Measurements from ENCODE around the gene B3GALT2.
"Not testable (repeated sequence)": the region's sequence is repeated elsewhere in the genome, so short reads cannot be mapped to it uniquely, and the experiment has no call there.

Gene B3GALT2

DNA sequence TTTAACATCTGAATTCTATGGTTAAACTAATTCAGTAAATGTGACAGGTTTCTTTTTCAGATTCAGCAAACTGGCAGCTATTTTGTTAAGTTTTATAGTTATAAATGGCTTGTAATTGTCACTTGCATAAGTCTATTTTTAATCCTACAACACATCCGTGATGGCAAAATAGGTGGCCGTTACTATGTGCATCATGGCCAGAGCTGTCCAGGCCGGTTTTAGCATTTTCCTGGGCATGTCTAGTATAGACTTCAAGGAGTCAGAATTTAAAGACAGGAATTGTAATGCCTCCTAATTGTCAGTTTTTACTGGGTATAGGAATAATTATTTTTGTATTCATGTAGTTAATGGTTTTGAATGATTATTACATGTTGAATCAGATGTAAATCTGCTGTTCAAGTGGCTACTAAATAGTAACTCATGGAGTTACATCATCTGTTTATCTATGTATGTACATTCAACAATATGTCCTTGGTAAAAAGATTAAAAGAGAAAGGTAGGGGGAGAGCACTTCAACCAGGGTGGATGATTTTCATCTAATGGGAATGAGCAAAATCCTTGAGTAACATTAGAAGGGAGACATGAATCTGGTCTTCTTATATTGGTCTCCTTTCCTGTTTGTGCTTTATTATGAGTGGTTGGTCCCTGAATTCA lies 3.2 kb upstream of the B3GALT2 start:
- Histone ChIP-seq H3K27me3 (no peaks in the 10 kb centered on the region), H3K4me1 (ENCODE audit: control insufficient read depth in 1 of 2, insufficient read depth in 1 of 2, low read depth in 1 of 2, low read length in 1 of 2) (no peaks in the 10 kb centered on the region), H3K9me3 (no peaks in the 10 kb centered on the region), H3K36me3 (no peaks in the 10 kb centered on the region), H3K4me3 (ENCODE audit: low read depth in 1 of 2, low read length in 1 of 2) (no peak overlapping the region), H3K27ac (no peak overlapping the region)
- TF ChIP-seq, protein P1, sequence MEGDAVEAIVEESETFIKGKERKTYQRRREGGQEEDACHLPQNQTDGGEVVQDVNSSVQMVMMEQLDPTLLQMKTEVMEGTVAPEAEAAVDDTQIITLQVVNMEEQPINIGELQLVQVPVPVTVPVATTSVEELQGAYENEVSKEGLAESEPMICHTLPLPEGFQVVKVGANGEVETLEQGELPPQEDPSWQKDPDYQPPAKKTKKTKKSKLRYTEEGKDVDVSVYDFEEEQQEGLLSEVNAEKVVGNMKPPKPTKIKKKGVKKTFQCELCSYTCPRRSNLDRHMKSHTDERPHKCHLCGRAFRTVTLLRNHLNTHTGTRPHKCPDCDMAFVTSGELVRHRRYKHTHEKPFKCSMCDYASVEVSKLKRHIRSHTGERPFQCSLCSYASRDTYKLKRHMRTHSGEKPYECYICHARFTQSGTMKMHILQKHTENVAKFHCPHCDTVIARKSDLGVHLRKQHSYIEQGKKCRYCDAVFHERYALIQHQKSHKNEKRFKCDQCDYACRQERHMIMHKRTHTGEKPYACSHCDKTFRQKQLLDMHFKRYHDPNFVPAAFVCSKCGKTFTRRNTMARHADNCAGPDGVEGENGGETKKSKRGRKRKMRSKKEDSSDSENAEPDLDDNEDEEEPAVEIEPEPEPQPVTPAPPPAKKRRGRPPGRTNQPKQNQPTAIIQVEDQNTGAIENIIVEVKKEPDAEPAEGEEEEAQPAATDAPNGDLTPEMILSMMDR (IDR thresholded peaks at IDR 0.05) = no peak

DNA sequence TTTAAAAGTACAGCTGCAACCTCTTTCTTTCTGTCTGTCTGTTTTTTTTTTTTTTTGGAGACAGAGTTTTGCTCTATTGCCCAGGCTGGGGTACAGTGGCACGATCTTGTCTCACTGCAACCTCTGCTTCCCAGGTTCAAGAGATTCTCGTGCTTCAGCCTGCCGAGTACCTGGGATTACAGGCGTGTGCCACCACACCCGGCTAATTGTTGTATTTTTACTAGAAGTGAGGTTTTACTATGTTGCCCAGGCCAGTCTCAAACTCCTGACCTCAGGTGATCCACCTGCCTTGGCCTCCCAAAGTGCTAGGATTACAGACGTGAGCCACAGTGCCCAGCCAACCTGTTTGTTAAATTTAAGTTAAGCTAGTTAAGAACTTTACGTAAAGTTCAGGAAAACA lies 2.5 kb upstream of the B3GALT2 start:
- H3K27ac ChIP-seq; H3K4me3 ChIP-seq (ENCODE audit: low read depth in 1 of 2, low read length in 1 of 2); H3K9me3 ChIP-seq; H3K36me3 ChIP-seq; H3K4me1 ChIP-seq (ENCODE audit: control insufficient read depth in 1 of 2, insufficient read depth in 1 of 2, low read depth in 1 of 2, low read length in 1 of 2); H3K27me3 ChIP-seq: not testable (repeated sequence)

DNA sequence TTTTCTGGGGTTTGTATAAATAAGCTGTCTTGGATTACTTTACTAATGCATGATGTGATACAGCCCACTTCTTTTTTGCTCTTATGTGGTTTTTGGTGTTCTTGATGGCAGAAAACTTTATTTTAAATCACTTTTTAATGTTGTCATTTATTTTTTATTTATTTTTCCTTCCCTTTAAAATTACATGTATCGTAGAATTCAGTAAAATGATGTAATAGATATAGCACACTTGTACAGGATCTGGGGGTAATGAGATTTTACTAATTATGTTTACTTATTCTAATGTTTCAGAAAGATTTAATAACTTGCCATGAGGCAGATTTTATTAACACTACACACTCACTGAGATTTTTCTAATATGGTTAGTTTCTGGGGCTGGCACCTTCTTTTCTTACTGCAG lies 701 bp upstream of the B3GALT2 start:
- Histone ChIP-seq H3K4me1 (ENCODE audit: control insufficient read depth in 1 of 2, insufficient read depth in 1 of 2, low read depth in 1 of 2, low read length in 1 of 2) (peaks cover 0 to 3% of the 10 kb centered on the region in 2 experiments), H3K36me3 (no peaks in the 10 kb centered on the region), H3K4me3 (ENCODE audit: low read depth in 1 of 2, low read length in 1 of 2) (no peak overlapping the region), H3K27me3 (no peaks in the 10 kb centered on the region), H3K9me3 (no peaks in the 10 kb centered on the region), H3K27ac (no peak overlapping the region)
- TF ChIP-seq, protein P1 (IDR thresholded peaks at IDR 0.05) = no peak

DNA sequence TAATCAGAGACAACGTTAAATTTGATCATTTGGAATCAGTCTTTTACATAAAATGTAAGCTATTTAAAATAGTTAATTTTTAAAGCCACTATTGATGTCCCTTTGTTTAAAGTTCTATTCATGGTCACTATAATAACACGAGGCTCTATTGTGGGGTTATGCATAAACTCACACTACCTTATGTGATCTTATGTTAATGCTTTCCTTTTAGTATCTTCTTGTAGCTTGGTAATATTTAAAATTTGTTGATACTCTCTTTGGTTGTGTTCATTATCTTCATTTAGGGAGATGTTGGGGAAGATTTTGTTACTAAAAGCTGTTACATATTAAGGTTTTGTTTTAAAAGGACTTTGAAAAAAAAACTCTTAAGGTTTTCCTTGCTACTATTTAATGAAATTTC lies 1.2 kb downstream of the B3GALT2 start:
- Histone ChIP-seq H3K27me3 (no peaks in the 10 kb centered on the region), H3K4me1 (ENCODE audit: control insufficient read depth in 1 of 2, insufficient read depth in 1 of 2, low read depth in 1 of 2, low read length in 1 of 2) (peaks cover 0 to 3% of the 10 kb centered on the region in 2 experiments), H3K9me3 (no peaks in the 10 kb centered on the region), H3K36me3 (no peaks in the 10 kb centered on the region), H3K4me3 (ENCODE audit: low read depth in 1 of 2, low read length in 1 of 2) (no peak overlapping the region), H3K27ac (no peak overlapping the region)
- TF ChIP-seq, protein P1 (IDR thresholded peaks at IDR 0.05) = no peak

DNA sequence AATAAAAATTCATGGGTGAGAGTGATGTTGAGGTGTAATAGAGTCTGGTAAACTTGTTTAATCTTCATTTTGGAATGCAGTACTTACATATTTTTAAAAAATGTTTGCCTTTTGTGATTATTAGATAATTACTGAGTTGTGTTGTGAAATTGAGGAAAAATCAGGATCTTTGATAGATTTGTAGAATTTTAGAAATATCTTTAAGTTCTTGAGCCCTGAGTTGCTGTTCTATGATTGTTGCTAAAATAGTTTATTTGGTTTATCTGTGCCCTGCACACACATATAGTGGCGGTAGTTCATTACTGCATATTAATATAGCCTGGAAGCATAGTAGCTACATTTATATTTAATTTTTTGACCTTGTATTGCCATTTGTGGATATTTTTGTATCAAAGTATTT lies 1.6 kb downstream of the B3GALT2 start:
- Histone ChIP-seq H3K27ac (no peak overlapping the region), H3K9me3 (no peaks in the 10 kb centered on the region), H3K27me3 (no peaks in the 10 kb centered on the region), H3K4me3 (ENCODE audit: low read depth in 1 of 2, low read length in 1 of 2) (no peak overlapping the region), H3K36me3 (no peaks in the 10 kb centered on the region), H3K4me1 (ENCODE audit: control insufficient read depth in 1 of 2, insufficient read depth in 1 of 2, low read depth in 1 of 2, low read length in 1 of 2) (peaks cover 0 to 3% of the 10 kb centered on the region in 2 experiments)
- TF ChIP-seq, protein P1 (IDR thresholded peaks at IDR 0.05) = no peak

DNA sequence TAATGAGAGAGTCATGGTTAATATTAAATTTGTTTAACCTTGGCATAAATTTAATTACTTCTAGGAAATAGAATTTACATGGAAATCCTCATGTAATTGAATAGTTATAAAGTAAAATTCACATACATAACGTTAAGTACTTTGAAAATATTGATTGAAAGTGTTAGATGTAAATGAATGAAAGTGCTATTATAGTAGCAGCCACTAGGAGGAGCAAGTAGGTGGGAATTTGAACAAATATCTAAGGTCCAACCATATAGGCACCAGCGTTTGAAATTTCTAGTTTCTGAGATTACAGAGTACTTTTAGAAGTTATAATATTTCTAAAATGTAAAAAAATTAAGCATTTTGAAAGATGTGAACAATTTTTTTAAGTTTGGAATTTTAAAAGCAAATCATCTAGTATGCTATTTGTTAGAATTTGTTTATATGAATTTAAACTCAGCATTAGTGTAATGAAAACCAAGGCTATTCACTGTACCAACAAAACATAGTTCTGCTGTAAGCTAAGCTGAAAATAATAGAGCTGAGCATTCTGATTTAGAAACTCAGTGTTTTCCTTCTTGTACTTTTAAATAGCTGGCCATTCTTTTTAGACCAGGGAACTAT lies 3.3 kb downstream of the B3GALT2 start:
- H3K9me3 ChIP-seq = no peaks in the 10 kb centered on the region
- H3K27ac ChIP-seq = no peak overlapping the region
- peaks cover 0 to 3% of the 10 kb centered on the region in 2 experiments for H3K4me1 ChIP-seq (ENCODE audit: control insufficient read depth in 1 of 2, insufficient read depth in 1 of 2, low read depth in 1 of 2, low read length in 1 of 2)
- H3K27me3 ChIP-seq = no peaks in the 10 kb centered on the region
- H3K4me3 ChIP-seq (ENCODE audit: low read depth in 1 of 2, low read length in 1 of 2) = no peak overlapping the region
- TF ChIP-seq, protein P1 (IDR thresholded peaks at IDR 0.05) = peak; percentile 81
- no peaks in the 10 kb centered on the region for H3K36me3 ChIP-seq
